Right forelimb (tissue), 1 donor: ENCODE measurements around the gene SEZ6.

Experiments used
- DNase-seq: peaks from one replicate; pipeline ENCODE4 v3.0.0-alpha.2; 2018

The SEZ6 gene

GRCh38 chr17:28973425-28973824, 32.4 kb downstream of the SEZ6 start:
- no peak for DNase-seq

DNA sequence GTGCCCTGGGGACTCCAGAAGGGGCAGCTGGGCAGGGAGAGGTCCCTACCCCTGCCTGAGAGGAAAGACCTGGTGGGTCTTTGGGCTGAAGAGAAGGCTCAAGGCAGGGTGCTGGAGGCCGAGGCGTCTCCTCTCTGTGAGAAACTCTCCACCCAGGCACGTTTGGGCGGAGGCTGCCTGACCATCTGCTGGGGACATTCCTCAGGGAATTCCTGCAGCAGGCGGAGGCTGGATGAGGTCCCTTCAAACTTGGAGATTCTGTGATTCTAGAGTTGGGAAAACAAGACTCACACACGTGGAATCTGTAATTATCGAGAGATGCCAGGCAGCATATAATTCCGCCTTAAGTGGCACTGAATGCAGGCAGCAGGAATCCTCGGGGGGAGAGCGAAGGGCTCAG, 33.4 kb downstream of the SEZ6 start:
- no peak for DNase-seq

DNA sequence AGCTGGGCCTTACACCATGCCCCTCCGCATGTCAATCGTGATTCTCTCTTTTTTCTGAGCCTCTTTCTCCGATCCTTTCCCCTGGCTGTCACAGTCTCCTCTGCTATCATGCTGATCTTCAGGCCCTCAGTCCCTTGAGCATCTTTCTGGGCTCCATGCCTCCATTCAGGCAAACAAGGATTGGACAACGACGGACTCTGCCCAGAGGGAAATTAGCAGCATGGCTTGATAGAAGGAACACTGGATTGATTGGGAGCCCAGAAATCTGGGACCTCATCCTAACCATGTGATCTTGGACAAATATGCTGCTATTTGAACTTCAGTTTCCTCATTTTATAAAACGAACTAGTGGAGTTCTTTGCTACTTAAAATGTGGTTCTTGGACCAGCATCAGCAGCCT, 35.0 kb downstream of the SEZ6 start:
- DNase-seq = no peak

- no peak for DNase-seq
These were observed 36.0 kb downstream of the SEZ6 start for GRCh38 chr17:28969706-28970393.

GRCh38 chr17:28968914-28969295, 36.9 kb downstream of the SEZ6 start:
- no peak for DNase-seq

DNA sequence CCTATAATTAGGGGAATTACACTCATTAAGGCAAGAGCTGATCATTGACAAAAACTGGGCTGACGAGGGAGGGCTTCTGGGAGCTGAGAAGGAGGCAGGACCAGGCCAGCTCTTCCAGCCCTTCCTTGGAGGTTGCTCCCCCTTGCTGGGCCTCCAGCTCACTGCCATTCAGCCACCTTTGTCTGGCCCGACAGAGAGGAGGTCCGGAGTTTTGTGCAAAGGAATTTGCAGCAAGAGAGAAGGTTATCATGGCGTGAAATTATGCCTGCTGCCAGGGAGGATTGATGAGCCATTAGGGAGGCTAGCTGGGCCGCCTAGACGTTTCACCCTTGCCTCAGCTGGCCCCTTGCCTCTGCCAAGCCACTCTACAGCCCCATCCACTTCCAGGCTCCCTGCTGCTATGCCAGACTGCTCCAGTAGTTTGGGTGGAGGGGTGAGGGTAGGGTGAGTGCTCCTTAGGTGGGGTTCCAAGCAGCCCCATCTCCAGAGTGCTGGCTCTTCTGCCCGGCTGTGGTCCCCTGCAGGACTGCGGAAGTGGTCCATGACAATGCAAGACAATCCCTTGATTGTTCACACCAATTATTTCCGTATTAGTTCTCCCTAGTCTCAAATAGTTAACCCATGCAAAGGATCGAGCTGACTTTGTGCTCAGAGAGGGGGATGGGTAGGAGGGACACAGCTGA, 37.5 kb downstream of the SEZ6 start:
- no peak for DNase-seq

GRCh38 chr17:28967221-28968135, 38.4 kb downstream of the SEZ6 start:
- DNase-seq = no peak

DNA sequence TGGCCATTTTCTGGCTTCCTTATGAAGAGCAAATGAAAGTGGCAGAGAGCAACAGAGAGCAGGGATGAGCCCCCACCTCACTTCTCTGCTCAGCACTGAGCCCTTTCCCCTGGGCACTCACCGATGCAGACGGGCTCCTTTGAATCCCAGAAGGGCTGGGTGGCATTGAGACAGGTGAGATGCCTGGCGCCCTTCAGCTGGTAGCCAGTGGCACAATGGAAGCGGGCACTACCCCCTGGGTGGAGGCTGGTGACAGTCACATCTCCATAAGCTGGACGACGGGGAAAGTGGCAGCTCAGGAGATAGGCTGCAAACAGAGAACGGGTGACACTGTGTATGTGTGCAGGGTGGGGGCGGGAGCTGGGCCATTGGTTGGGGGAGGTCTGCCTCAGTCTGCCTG, 42.0 kb downstream of the SEZ6 start:
- no peak for DNase-seq

GRCh38 chr17:28963055-28963611, 42.7 kb downstream of the SEZ6 start:
- DNase-seq = no peak

DNA sequence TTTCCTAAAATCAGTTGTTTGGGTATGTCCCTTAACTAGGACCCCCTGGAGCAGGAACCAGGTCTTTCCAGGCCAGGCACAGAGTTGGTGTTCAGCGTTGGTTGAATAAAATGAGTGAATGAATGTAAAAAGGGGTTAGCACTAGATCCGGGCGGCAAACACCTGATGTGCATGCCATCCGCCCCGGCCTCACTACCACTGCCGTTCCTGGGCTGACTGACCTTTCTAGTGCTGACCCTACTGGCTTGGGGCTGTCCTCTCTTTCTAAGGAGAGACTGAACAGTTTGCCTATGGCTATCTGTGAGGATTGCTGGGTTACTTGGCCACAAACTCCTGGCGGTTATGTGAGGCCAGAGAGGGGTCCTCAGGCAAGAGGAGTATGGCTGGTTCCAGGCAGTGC, 44.4 kb downstream of the SEZ6 start:
- DNase-seq = no peak

- DNase-seq = no peak
These were observed 45.4 kb downstream of the SEZ6 start for GRCh38 chr17:28960256-28961061.

DNA sequence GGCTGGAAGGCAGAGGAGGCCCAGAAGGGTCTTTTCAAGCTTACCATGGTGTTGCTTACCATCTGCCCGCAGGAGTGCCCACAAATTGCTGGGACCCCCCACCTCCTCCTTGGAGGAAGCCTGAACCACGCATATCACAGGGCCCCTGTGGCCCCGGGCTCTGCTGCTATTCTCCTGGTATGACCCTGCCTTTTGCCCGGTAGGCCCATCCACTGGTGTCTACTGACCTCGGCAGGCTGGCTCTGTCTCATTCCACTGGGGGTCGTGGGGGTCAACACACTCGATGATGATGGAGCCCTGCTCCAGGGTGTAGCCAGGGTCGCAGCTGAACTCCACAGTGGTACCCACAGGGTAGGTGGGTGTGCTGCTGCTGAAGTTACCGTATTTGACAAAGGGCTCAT, 46.4 kb downstream of the SEZ6 start:
- no peak for DNase-seq

- no peak for DNase-seq
These were observed 46.9 kb downstream of the SEZ6 start for GRCh38 chr17:28958820-28959455.

GRCh38 chr17:28957992-28958355, 47.9 kb downstream of the SEZ6 start:
- DNase-seq = no peak

- no peak for DNase-seq
These were observed 48.4 kb downstream of the SEZ6 start for GRCh38 chr17:28957277-28957991.

- no peak for DNase-seq
These were observed 49.0 kb downstream of the SEZ6 start for GRCh38 chr17:28956861-28957260.

DNA sequence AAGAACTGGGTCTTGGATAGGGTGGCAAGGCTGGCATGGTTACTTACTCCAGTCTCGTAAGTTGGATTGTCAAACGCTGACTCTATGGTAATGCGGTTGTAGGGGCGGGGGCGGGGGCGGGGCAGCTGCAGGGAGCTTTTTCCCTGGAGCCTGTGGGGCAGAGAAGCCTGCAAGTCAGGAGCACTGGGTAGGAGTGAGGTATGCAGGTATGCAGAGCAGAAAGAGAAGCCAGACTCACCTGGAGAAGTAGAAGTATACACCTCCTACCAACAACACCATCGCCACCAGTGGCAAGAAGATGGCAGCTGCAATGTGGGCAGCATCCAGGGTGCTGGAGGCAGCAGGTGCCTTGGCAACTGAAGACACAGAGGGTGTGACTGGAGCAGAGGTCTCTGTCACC, 49.7 kb downstream of the SEZ6 start:
- no peak for DNase-seq

DNA sequence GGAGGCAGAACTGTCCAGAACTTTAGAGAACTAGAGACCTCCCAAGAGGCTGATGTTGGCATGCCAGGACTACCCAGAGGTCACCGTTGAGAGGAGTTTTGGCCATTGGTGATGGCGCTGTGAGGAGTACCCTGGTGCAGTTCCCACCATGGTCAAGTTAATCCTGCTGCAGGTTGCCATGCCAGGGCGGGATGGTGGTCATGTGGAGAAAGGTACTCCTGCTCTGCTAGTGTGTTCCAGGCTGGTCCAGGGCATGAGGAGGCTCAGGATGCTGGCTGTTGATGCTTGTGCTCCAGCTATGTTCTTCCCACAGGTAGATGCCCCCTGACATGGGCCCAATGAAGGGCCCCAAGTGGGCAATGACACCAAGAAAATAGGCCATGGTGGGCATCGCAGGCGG, 50.4 kb downstream of the SEZ6 start:
- DNase-seq = no peak

DNA sequence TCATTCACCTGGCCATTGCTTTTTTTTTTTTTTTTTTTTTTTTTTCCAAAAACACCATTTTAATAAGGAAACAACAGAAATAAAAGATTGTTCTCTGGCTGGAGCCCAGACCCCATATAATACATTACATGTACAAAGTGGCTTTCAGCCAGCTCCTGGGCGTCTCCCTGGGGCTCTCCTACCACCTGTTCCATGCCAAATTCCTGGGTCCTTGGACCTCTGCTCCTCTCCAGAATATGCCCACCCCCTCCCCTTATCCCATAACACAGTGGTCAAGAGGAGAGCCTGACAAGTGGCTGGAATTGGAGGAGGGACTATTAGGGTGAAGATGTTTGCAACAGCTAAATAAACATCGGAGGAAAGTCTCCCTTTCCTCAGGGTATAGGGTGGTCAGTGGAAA, 50.9 kb downstream of the SEZ6 start:
- no peak for DNase-seq

GRCh38 chr17:28953444-28954118, 52.3 kb downstream of the SEZ6 start:
- no peak for DNase-seq
